ENCODE data around the gene RRAS.
A peak's percentile ranks its signal among the peaks of the same experiment; 100 is the strongest.

Gene RRAS

GRCh38 chr19:49593233-49594113 is 46.5 kb downstream of the RRAS start:
- peak; percentile 91 for DNase-seq

- DNase-seq, result no peak
These were observed 47.3 kb downstream of the RRAS start for GRCh38 chr19:49592486-49593232.

GRCh38 chr19:49591731-49592485 is 48.0 kb downstream of the RRAS start:
- no peak for DNase-seq

- peak; percentile 77 for DNase-seq
These were observed 48.8 kb downstream of the RRAS start, which contains the start of gene PRR12 for GRCh38 chr19:49590971-49591730. Gene PRR12, plus strand, starts transcription at chr19:49591182. Its CDS starts 473 bp downstream, at chr19:49591655.

GRCh38 chr19:49590071-49590970 is 49.6 kb downstream of the RRAS start:
- peak; percentile 100 for DNase-seq

- no peak for DNase-seq
These were observed 50.4 kb downstream of the RRAS start for GRCh38 chr19:49589502-49589905.

GRCh38 chr19:49588365-49589122 is 51.4 kb downstream of the RRAS start:
- DNase-seq, result no peak

- no peak for DNase-seq
These were observed 52.7 kb downstream of the RRAS start for GRCh38 chr19:49587227-49587626.

Data from MV-4-11 (cell line).